ENCODE results near the gene RNU6-9.

DNA sequence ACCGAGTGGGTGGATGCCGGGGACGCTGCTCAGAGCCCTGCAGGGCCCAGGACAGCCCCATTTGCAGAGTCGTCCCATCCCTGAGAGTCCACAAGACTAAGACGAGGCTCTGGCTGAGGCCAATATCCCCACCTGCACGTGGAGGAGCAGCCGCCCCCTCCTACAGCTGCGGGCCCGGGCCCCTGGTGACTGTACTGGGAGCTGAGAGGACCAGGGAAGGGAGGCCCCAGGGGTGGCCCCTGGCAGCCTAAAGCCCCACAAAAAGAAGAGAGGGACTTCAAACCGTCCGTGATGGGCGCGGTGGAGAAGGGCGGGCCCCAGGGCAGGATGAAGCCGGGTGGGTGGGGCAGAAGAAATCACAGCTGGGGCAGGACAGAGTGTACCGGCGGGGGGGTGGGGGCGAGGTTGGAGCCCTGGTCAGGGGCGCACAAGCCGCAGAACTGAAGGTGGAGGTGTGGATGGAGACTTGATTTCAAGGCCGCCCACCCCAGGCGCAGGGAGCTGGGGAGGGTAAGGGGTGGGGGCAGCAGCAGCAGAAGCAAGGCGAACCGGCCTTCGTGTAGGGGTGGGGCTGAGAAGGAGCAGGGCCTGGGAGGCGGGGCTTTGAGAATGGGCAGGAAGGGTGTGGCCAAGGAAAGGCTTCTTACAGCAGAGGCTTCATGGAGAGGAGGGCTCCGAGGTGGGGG, 20.9 kb upstream of the RNU6-9 start:
- TF ChIP-seq, protein P1, sequence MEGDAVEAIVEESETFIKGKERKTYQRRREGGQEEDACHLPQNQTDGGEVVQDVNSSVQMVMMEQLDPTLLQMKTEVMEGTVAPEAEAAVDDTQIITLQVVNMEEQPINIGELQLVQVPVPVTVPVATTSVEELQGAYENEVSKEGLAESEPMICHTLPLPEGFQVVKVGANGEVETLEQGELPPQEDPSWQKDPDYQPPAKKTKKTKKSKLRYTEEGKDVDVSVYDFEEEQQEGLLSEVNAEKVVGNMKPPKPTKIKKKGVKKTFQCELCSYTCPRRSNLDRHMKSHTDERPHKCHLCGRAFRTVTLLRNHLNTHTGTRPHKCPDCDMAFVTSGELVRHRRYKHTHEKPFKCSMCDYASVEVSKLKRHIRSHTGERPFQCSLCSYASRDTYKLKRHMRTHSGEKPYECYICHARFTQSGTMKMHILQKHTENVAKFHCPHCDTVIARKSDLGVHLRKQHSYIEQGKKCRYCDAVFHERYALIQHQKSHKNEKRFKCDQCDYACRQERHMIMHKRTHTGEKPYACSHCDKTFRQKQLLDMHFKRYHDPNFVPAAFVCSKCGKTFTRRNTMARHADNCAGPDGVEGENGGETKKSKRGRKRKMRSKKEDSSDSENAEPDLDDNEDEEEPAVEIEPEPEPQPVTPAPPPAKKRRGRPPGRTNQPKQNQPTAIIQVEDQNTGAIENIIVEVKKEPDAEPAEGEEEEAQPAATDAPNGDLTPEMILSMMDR (IDR thresholded peaks at IDR 0.05), result no peak
- TF ChIP-seq POLR2A (IDR thresholded peaks at IDR 0.05), result no peak
- no peak for TF ChIP-seq POLR2AphosphoS5 (IDR thresholded peaks at IDR 0.05)
- TF ChIP-seq EP300 (IDR thresholded peaks at IDR 0.05), result no peak
